Lung (tissue), 12 donors: ENCODE data around the gene PLEKHG3. TPM values are rescaled to one million over a fixed set of nuclear protein-coding genes. Genes with fewer than 3 reads are reported as not detected.

ENCODE experiments used
- ATAC-seq: fragments of 200-7000 bp; cut with Tn5 transposase; one replicate; pipeline ENCODE4 v1.9.1; 2020; ENCODE audit warnings: moderate number of reproducible peaks; ENCODE audit not compliant: insufficient read depth, low FRiP score
- DNase-seq, 3 donors: peaks; one replicate each; pipeline ENCODE4 v3.0.0-alpha.2; 2013 to 2017
- H3K27ac ChIP-seq, 2 donors: one replicate each; pipeline ENCODE4 v1.5.1; 2013; ENCODE audit warnings: mild to moderate bottlenecking in 2 of 2, moderate library complexity in 2 of 2, control low read depth in 1 of 2, inconsistent platforms in 1 of 2, low read depth in 1 of 2, low read length in 1 of 2
- H3K27me3 ChIP-seq, 3 donors: one replicate each; pipeline ENCODE4 v1.5.1; 2013; ENCODE audit warnings: low read length in 2 of 3; ENCODE audit not compliant: control insufficient read depth in 3 of 3, insufficient read depth in 3 of 3
- H3K36me3 ChIP-seq, 4 donors: one replicate each; pipeline ENCODE4 v1.5.1; 2013; ENCODE audit warnings: low read length in 4 of 4, mild to moderate bottlenecking in 1 of 4, moderate library complexity in 1 of 4; ENCODE audit not compliant: control insufficient read depth in 4 of 4, insufficient read depth in 4 of 4
- H3K4me1 ChIP-seq, 5 donors: one replicate each; pipeline ENCODE4 v1.5.1; 2013; ENCODE audit warnings: low read length in 5 of 5, mild to moderate bottlenecking in 2 of 5, moderate library complexity in 1 of 5; ENCODE audit not compliant: control insufficient read depth in 5 of 5, insufficient read depth in 5 of 5
- H3K4me3 ChIP-seq: one replicate; pipeline ENCODE4 v1.5.1; 2013; ENCODE audit warnings: mild to moderate bottlenecking, control low read depth, moderate library complexity
- H3K9ac ChIP-seq, 2 donors: one replicate each; pipeline ENCODE4 v1.5.1; 2013; ENCODE audit warnings: low read length in 2 of 2, control low read depth in 1 of 2; ENCODE audit not compliant: insufficient read depth in 1 of 2
- H3K9me3 ChIP-seq, 4 donors: one replicate each; pipeline ENCODE4 v1.5.1; 2013; ENCODE audit warnings: low read length in 3 of 4, mild to moderate bottlenecking in 1 of 4, moderate library complexity in 1 of 4; ENCODE audit not compliant: control insufficient read depth in 4 of 4, insufficient read depth in 3 of 4
- whole genome bisulfite sequencing, 2 donors: extraction: QIAGEN DNeasy Blood & Tissue Kit; methylation state at CpG; one replicate each; pipeline ENCODE4 v1.1.7; 2013; 5-methylcytosine and 5-hydroxymethylcytosine counted together
- polyA plus RNA-seq, 2 donors: library from polyadenylated mRNA; stranded (reverse); fragments of 200-250 nt; gene quantifications; one replicate each; pipeline ENCODE4 v1.2.1, GENCODE V29; 2013
- total RNA-seq, 2 donors: library from RNA; depleted of rRNA in 1 of 2; stranded (reverse); fragments of >200 nt in 1 of 2; gene quantifications; one replicate each; pipeline ENCODE4 v1.2.1, GENCODE V29; 2014 to 2021
- TF ChIP-seq, protein P1 (sequence below): IDR thresholded peaks from 2 replicates; pipeline ENCODE4 v1.5.1; 2012; ENCODE audit warnings: mild to moderate bottlenecking; ENCODE audit errors: control extremely low read depth, extremely low read depth
- donor health status: control.
- donor health status: control.
- donor health status: Bipolar disorder and iron deficiency.
- donor health status: healthy.
- donor health status: DM: yes; HTN: yes; CAD: no.

Gene PLEKHG3
- total and polyA plus RNA-seq, 4 donors: 11.0 to 43.5 (median 21.5) TPM

DNA sequence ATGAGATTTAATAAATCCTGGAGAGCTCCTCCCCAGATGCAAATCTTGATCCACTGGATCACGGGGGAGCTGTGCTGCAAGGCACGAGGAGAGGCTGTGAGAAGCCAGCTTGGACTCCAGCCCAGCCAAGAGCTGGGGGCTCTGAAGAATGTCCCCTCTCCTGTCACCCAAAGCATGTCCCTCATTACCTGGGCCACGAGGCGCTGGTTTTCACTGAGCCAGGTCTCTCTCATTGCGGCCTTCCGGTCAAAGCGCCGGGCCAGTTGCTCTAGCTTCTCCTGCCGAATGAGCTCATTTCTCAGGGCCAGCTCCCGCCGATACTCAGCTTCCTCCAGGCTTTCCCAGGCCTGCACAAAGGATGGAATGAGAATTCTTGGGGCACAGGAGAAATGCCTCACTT lies 92.1 kb downstream of the PLEKHG3 start:
- Histone ChIP-seq H3K27ac (no peak overlapping the region), H3K9ac (no peak overlapping the region), H3K27me3 (no peaks in the 10 kb centered on the region), H3K9me3 (peaks cover 0 to 3% (median 0%) of the 10 kb centered on the region in 4 donors), H3K36me3 (peaks cover 0 to 3% (median under 1%) of the 10 kb centered on the region in 4 donors), H3K4me3 (no peak overlapping the region), H3K4me1 (no peaks in the 10 kb centered on the region)
- TF ChIP-seq, protein P1, sequence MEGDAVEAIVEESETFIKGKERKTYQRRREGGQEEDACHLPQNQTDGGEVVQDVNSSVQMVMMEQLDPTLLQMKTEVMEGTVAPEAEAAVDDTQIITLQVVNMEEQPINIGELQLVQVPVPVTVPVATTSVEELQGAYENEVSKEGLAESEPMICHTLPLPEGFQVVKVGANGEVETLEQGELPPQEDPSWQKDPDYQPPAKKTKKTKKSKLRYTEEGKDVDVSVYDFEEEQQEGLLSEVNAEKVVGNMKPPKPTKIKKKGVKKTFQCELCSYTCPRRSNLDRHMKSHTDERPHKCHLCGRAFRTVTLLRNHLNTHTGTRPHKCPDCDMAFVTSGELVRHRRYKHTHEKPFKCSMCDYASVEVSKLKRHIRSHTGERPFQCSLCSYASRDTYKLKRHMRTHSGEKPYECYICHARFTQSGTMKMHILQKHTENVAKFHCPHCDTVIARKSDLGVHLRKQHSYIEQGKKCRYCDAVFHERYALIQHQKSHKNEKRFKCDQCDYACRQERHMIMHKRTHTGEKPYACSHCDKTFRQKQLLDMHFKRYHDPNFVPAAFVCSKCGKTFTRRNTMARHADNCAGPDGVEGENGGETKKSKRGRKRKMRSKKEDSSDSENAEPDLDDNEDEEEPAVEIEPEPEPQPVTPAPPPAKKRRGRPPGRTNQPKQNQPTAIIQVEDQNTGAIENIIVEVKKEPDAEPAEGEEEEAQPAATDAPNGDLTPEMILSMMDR: no peak
- WGBS, 2 donors: 94 to 95% methylated on average over 11 of the region's 11 CpGs
- ATAC-seq (no peak), DNase-seq (no peak)

DNA sequence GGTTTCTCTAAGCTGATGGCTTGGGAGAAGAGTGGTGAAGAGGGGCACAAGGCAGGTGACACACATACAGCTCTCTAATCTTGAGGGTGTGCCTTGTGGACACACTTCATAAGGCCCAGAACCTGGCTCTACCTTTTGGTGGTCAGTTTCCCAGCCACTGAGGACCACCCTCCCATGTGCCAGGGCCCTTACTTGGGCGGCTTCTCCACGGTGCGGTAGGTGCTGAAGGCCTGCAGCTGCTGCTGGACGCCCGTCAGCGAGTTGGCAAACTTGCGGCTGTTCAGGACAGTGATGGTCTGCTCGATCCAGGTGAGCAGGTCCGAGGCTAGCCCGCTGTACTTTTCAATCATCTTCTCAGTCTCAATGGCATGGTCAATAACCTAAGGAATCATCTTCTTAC lies 95.3 kb downstream of the PLEKHG3 start:
- Histone ChIP-seq H3K4me1 (no peaks in the 10 kb centered on the region), H3K9me3 (no peaks in the 10 kb centered on the region), H3K27ac (no peak overlapping the region), H3K4me3 (no peak overlapping the region), H3K27me3 (no peaks in the 10 kb centered on the region), H3K9ac (no peak overlapping the region), H3K36me3 (peaks cover 0 to 3% (median under 1%) of the 10 kb centered on the region in 4 donors)
- WGBS, 2 donors: 97 to 99% methylated on average over 10 of the region's 10 CpGs
- TF ChIP-seq, protein P1: no peak
- ATAC-seq (no peak), DNase-seq (no peak)

Other genes with a start within 250 kb of the PLEKHG3 start
- 1 to 10 TPM; 1.7 to 1.8 TPM for gene AKAP5, start 238.9 kb upstream of the PLEKHG3 start, total RNA-seq
- gene AKAP5, start 238.9 kb upstream of the PLEKHG3 start, polyA plus RNA-seq: under 1 TPM; 0.15 to 0.63 TPM
- gene ZBTB25, start 200.6 kb upstream of the PLEKHG3 start, total RNA-seq: 10 to 100 TPM; 14.0 to 15.4 TPM
- 1 to 10 TPM; 4.0 to 4.5 TPM for gene ZBTB25, start 200.6 kb upstream of the PLEKHG3 start, polyA plus RNA-seq
- gene ZBTB1, start 199.7 kb upstream of the PLEKHG3 start, total RNA-seq: 10 to 100 TPM; 33.5 to 65.5 TPM
- 10 to 100 TPM; 13.4 to 16.4 TPM for gene ZBTB1, start 199.7 kb upstream of the PLEKHG3 start, polyA plus RNA-seq
- 10 to 100 TPM; 11.5 to 20.5 TPM for gene HSPA2, start 163.7 kb upstream of the PLEKHG3 start, total RNA-seq
- gene HSPA2, start 163.7 kb upstream of the PLEKHG3 start, polyA plus RNA-seq: 10 to 100 TPM in 1 of 2 donors, 1 to 10 TPM in 1; 6.9 to 11.3 TPM
- 1 to 10 TPM; 2.3 to 3.1 TPM for gene PPP1R36, start 154.5 kb upstream of the PLEKHG3 start, total RNA-seq
- gene PPP1R36, start 154.5 kb upstream of the PLEKHG3 start, polyA plus RNA-seq: 1 to 10 TPM; 1.2 to 1.6 TPM
- 10 to 100 TPM in 1 of 2 donors, 1 to 10 TPM in 1; 3.0 to 11.5 TPM for gene SPTB, start 175.5 kb downstream of the PLEKHG3 start, total RNA-seq
- gene SPTB, start 175.5 kb downstream of the PLEKHG3 start, polyA plus RNA-seq: 1 to 10 TPM; 1.2 TPM
- 10 to 100 TPM; 50.0 to 62.6 TPM for gene CHURC1, start 210.0 kb downstream of the PLEKHG3 start, total RNA-seq
- 10 to 100 TPM; 37.2 to 43.8 TPM for gene CHURC1, start 210.0 kb downstream of the PLEKHG3 start, polyA plus RNA-seq
- gene GPX2, start 238.3 kb downstream of the PLEKHG3 start, total RNA-seq: 1 to 10 TPM in 1 of 2 donors, not detected in 1; 2.9 TPM
- gene GPX2, start 238.3 kb downstream of the PLEKHG3 start, polyA plus RNA-seq: 10 to 100 TPM in 1 of 2 donors, 1 to 10 TPM in 1; 3.4 to 11.3 TPM